SK-N-SH (cell line): ENCODE data around the gene ASCL2.

Experiments
- CTCF ChIP-seq: fragments of 200-600 bp; sonication (generic); IDR thresholded peaks from 2 replicates; pipeline ENCODE4 v1.6.1; 2017; ENCODE audit warnings: antibody characterized with exemption, mild to moderate bottlenecking, moderate library complexity
- EP300 ChIP-seq, 2 experiments: IDR thresholded peaks; 2 replicates each; pipeline versions ENCODE4 v1.4.0 to v1.6.1; 2012; ENCODE audit warnings: borderline replicate concordance in 1 of 2, low read depth in 1 of 2, low read length in 1 of 2
- EZH2phosphoT487 ChIP-seq: fragments of 200-600 bp; sonication (generic); IDR thresholded peaks from 2 replicates; pipeline ENCODE4 v1.6.1; 2017; ENCODE audit warnings: low read depth, mixed run types, mild to moderate bottlenecking, antibody characterized with exemption, moderate library complexity, borderline replicate concordance
- FOSL2 ChIP-seq: IDR thresholded peaks from 2 replicates; pipeline ENCODE4 v1.4.0; 2012; ENCODE audit warnings: low read depth, mild to moderate bottlenecking, moderate library complexity, borderline replicate concordance
- MAX ChIP-seq: IDR thresholded peaks from 2 replicates; pipeline ENCODE4 v1.4.0; 2012; ENCODE audit warnings: low read depth
- NFIC ChIP-seq: IDR thresholded peaks from 2 replicates; pipeline ENCODE4 v1.4.0; 2012; ENCODE audit warnings: borderline replicate concordance
- POLR2AphosphoS5 ChIP-seq: IDR thresholded peaks from 2 replicates; pipeline ENCODE4 v1.6.1; 2012; ENCODE audit warnings: low read depth, low read length
- RAD21 ChIP-seq: IDR thresholded peaks from 2 replicates; pipeline ENCODE4 v1.6.1; 2012; ENCODE audit warnings: mild to moderate bottlenecking, low read length
- REST ChIP-seq: IDR thresholded peaks from 2 replicates; pipeline ENCODE4 v1.6.1; 2012; ENCODE audit warnings: mild to moderate bottlenecking, low read depth, low read length, moderate library complexity
- RFX5 ChIP-seq: IDR thresholded peaks from 2 replicates; pipeline ENCODE4 v1.6.1; 2012; ENCODE audit warnings: mild to moderate bottlenecking, improper control_type of control experiment, low read length
- RXRA ChIP-seq: IDR thresholded peaks from 2 replicates; pipeline ENCODE4 v1.4.0; 2012; ENCODE audit warnings: low read depth, mild to moderate bottlenecking, borderline replicate concordance
- SIN3A ChIP-seq: IDR thresholded peaks from 2 replicates; pipeline ENCODE4 v1.6.1; 2012; ENCODE audit warnings: low read depth, mild to moderate bottlenecking, low read length, moderate library complexity, borderline replicate concordance
- TCF12 ChIP-seq: IDR thresholded peaks from 2 replicates; pipeline ENCODE4 v1.4.0; 2012

GRCh38 chr11:2273311-2273710, 2.9 kb upstream of the ASCL2 start:
- no peak for TF ChIP-seq CTCF
- TF ChIP-seq POLR2AphosphoS5, result no peak
- no peak for TF ChIP-seq FOSL2
- TF ChIP-seq EP300 (IDR thresholded peaks at IDR 0.05; ENCODE audit: borderline replicate concordance in 1 of 2, low read depth in 1 of 2, low read length in 1 of 2), result no peak
- TF ChIP-seq NFIC, result no peak
- no peak for TF ChIP-seq MAX
- no peak for TF ChIP-seq SIN3A
- TF ChIP-seq TCF12, result no peak
- TF ChIP-seq RFX5, result no peak
- TF ChIP-seq EZH2phosphoT487, result no peak
- TF ChIP-seq RXRA, result no peak
- no peak for TF ChIP-seq RAD21
- no peak for TF ChIP-seq REST
